ES-I3 (cell line): ENCODE data around the gene FOXD4L3.
"Not testable (repeated sequence)": the region's sequence is repeated elsewhere in the genome, so short reads cannot be mapped to it uniquely, and the experiment has no call there.

Source experiments
- H3K36me3 ChIP-seq: 2 replicates; pipeline ENCODE4 v1.6.1; 2013; ENCODE audit warnings: mild to moderate bottlenecking, low read length, control low read depth, moderate library complexity; ENCODE audit not compliant: insufficient read depth
- H3K4me1 ChIP-seq: 2 replicates; pipeline ENCODE4 v1.6.1; 2013; ENCODE audit warnings: mild to moderate bottlenecking, control low read depth, low read length; ENCODE audit not compliant: insufficient read depth
- H3K9ac ChIP-seq: 2 replicates; pipeline ENCODE4 v1.6.1; 2013; ENCODE audit warnings: low read depth, mild to moderate bottlenecking, low read length, moderate library complexity
- H3K9me3 ChIP-seq: 2 replicates; pipeline ENCODE4 v1.6.1; 2013; ENCODE audit warnings: mild to moderate bottlenecking, low read length, moderate library complexity; ENCODE audit not compliant: control insufficient read depth, insufficient read depth

FOXD4L3 gene

DNA sequence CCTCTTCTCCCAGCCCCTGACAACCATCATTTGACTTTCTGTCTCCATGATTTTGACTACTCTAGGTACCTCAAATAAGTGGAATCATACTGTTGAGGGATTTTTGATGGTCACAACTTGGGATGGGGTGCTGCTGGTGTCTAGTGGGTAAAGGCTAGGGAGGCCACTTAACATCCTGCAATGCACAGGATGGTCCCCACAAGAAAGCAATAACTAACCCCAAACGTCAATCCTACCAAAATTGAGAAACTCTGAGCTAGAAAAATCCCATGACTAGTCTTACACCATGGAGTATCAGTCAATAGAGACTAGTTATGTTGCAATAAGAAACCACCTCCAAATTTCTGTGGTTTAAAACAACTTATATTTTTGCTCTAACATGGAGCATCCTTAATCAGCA lies 29.5 kb downstream of the FOXD4L3 start:
- not testable (repeated sequence) for H3K9ac ChIP-seq, H3K9me3 ChIP-seq, H3K36me3 ChIP-seq, H3K4me1 ChIP-seq

DNA sequence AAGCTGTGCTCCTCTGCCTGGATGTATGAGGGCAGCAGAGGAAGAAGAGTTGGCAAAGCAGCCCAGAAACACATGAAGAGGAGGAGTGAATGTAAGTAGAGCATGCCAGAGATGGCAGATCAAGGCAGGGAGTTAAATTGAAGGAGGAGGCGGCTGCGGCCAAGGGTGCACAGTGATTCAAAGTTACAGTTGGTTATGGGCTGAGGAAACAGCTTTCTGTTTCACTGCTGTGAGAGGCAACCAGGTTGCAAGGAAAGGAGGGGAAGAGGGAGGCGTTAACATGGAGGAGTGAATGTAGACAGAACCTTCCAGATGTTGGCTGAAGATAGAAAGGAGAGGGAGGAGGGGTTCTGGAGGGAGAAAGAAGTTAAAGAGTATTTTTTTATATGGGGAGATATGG lies 33.3 kb downstream of the FOXD4L3 start:
- H3K9me3 ChIP-seq, result not testable (repeated sequence)

DNA sequence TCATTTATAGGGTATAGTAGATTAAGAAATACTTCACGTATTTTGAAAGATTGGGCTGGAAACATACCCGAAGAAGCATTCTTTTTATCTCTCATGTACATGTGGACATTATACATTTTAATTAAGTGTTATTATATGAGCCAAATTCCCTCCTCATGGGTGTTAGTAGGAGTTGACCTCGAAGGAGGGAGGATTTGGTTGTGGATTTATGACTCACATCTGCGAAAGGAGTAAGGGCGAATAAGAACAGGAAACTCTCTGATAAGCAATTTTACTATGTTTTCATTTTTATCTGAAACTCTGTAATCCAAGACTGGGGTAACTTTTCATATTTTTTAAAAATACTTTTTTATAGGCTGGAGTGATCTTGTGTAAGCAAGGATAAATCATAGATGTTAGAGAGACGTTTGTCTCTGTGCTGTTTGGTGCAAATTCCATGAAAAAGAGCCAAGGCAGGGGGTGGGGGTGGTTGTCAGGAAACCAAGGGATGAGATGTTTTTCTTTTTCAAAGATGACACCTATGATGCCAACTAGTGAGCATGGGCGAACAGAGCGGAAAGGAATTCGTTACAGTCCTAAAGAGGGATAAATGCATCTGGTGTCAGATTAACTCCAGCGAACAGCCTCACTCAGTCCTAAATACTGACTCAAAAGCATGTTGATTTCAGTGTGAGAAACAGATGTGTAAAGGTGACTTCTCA lies 34.1 kb downstream of the FOXD4L3 start:
- H3K4me1 ChIP-seq, H3K9ac ChIP-seq, H3K36me3 ChIP-seq, H3K9me3 ChIP-seq: not testable (repeated sequence)

More for the DNA sequence above, 33.3 kb downstream of the FOXD4L3 start:
- not testable (repeated sequence) for H3K4me1 ChIP-seq, H3K9ac ChIP-seq, H3K36me3 ChIP-seq

DNA sequence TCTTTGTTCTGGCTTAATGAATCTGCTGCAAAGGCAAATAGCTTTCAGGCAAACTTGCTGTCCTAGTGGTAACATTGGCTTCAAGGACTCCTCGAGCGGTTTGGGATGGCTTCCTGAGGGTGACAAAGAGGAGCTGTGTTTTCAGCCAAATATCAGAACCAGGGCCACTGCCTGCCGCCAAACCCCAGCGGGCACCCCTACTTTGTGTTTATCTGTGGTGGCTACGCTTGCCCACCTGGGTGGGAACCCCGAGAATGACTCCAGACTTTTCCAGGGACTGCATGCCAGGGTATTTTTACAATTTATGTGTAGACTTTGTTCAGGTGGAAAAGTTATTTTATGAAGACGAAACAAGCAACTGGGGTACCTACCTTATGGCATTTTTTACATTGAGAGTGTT lies 35.3 kb downstream of the FOXD4L3 start:
- H3K9me3 ChIP-seq, H3K9ac ChIP-seq, H3K36me3 ChIP-seq, H3K4me1 ChIP-seq: not testable (repeated sequence)

DNA sequence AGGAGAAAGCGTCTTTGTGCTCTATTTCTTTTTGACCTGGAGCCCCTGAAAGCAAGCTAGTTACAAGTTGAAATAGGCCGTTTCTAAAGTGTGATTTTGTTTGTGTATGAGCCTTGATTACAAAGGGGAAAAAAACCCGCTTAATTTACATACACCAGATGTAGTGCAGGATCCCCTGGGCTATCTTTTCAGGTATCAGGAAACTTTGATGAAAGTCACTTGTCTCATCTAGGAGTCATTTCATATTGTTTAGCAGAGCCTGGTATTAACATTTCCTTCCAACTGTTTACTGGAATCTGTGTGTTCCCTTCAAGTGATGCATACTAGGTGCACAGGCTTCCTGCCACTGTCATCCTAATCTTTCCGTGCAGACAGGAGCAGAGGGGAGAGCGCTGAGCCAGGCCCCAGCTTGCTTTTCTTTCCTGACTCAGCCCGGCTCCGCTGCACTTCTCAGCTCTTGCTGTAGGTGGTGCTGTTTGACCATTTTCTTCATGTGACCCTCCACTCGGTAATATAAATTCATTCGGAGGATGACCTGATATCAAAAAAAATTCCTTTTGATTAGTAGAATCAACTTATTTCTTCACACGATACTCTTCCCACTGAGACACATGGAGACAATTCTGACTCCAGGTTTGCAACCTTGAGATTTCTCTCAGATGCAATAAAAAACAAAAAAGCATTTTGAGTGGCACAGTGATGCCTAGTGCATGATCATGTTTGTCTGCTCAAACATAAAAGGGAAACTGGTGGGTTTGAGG lies 39.8 kb downstream of the FOXD4L3 start:
- not testable (repeated sequence) for H3K9me3 ChIP-seq, H3K4me1 ChIP-seq, H3K36me3 ChIP-seq, H3K9ac ChIP-seq

DNA sequence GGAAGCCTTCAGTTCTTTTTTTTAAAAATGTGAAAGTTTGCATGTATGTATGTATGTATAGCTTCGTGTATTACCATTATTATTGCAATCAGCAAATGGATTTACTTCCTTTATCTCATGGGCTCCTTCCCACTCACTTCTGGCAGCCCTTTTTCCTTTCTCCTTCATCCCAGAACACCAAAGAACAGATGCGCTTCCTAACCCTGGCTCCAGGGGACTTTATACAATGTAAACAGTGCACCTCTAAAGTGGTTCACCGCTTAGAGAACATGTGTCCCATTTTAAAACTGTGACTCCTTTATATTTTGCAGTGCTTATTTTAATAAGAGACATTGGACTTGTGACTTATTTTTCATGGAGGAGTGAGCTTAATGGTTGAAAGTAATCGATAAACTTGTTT lies 40.6 kb downstream of the FOXD4L3 start:
- H3K9ac ChIP-seq, H3K36me3 ChIP-seq, H3K9me3 ChIP-seq, H3K4me1 ChIP-seq: not testable (repeated sequence)

DNA sequence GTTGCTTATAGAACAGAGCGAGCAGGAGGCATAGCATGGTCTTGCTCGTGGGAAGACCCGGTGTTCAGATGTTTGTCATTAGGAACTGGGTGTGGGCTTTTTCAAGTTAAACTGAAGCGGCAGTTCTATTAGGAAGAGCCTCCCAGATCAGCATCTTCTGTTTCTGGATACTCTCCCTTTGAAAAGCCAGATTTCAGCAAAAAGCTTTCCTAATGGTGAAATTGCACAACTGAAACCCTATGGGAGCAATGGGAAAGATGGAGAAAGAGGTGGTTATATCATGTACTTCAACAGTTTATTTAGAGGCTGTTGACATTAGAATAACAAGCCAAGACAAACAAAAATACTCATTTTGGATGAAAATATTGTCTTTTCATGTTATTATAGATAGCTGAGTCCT lies 41.3 kb downstream of the FOXD4L3 start:
- H3K4me1 ChIP-seq, H3K36me3 ChIP-seq, H3K9ac ChIP-seq, H3K9me3 ChIP-seq: not testable (repeated sequence)

DNA sequence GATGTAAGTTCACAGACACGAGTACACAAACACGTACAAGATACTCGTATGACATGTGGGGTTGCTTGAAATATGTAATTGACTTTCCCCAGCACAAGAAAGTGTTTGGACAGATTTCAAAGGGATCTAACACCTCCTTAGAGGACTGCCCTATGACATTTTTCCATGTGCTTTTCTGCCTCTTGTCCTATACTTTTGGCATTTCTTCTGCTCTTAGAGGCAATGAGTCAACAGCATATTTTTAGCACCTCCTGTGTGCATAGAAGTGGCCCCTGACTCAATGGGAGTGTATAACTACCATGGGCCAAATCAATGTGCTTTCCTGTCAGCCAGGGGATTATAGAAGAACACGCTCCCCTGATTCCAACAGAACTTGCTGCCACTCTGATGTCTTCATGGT lies 49.0 kb downstream of the FOXD4L3 start:
- not testable (repeated sequence) for H3K4me1 ChIP-seq, H3K9ac ChIP-seq, H3K36me3 ChIP-seq, H3K9me3 ChIP-seq
